ENCODE results near the gene CCDC89.

CCDC89 gene

DNA sequence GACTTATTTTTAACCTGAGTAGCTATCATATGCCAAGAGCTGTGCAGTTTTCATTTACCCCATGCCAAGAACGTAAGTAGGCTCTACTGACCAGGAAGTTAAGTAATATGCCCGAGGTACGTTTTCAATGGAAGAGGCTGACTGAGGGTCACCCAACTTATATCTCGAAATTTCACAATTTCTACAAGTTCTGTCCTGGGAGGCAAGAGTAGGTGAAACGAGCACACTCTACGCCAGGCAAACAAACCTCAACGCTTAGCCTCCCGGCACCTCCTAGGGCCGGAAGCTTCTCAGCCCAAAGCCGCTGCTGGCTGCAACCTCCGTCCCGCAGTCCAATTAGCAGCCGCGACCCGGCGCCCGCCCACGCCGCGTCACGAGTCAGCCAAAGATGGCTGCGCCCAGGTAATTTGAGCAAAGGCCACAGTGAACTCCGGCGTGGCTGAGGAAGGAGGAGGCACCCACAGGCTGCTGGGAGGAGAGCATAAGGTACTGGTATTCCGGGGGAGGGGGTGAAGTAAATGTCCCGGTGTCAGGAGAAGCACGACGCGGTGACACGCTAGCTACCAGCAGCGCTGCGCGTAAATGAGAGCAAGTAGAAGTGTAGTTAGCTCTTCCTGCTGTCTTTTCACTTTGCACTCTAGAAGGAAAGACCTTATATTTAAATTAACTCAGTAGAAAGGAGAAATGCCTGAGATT lies 38.2 kb downstream of the CCDC89 start, which contains the start of gene TMEM126A:
Gene TMEM126A, plus strand, starts transcription at position 364 of the 696 bp plus-strand sequence. CDS start 2,289 bp downstream, outside the sequence.
- peak; percentile 91 for DNase-seq

DNA sequence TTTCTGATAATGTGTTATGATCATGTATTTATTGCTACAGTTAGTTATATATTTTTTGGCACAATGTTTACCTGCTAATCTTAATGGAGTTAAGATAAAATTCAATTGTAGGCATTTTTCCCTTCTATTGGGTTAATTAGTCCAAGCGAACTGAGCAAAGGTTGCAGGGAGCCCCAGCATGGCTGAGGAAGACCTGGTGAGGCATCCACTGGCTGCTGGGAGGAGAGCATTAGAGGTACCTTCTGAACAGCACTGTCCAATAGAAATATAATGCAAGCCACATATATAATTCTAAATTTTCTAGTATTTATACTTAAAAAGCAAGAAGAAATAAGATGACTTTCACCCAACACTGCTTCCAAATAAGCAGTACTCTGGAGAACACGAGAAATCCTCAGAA lies 38.9 kb downstream of the CCDC89 start:
- DNase-seq = peak; percentile 22

DNA sequence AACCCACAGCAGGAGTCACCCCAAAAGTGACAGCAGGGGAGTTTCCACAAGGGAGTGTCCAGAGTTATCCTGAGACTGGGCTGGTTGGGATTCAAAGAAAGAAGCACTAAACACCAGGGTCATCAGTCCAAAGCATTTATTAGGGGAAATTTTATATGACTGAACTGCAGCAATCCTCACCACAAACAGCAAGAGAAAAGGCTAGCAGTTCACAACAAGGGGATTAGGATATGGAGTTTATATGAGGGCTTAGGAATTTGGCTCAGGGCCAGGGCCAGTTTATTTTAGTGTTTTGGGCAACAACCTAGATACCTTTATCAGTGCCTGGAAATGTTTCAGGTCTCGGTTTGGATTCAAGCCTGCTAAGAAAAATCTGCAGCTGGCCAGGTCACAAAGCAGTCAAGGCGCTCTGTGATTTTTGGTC lies 42.8 kb downstream of the CCDC89 start:
- no peak for DNase-seq

DNA sequence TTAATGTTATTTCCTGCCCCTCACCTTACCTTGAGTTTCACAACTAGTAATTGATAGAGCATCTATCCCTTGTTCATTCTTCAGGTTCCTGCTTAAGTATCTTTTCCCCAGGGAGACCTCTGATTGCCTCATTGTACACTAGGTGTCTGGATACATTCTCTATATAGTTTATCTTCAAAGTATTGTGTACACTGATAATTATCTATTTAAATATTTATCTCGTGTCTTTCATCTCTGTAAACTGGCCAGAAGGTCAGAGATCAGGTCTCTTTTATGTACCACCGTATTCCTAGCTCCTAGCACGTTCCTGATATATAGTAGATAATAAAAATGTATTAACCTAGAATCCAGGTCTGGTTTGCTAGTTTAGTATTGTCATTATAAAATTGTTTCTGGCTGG lies 51.2 kb downstream of the CCDC89 start:
- DNase-seq = no peak
